CD4-positive, alpha-beta T cell treated with Interleukin-6 for 4 hours (primary cell): ENCODE measurements around the gene ADGRG6.

Experiments used
- DNase-seq: peaks from one replicate; pipeline ENCODE4 v3.0.0-alpha.2; 2020; ENCODE audit warnings: mixed read lengths

Gene ADGRG6

GRCh38 chr6:142378138-142378875 is 76.5 kb downstream of the ADGRG6 start:
- no peak for DNase-seq

GRCh38 chr6:142380626-142381025 is 78.8 kb downstream of the ADGRG6 start:
- no peak for DNase-seq

GRCh38 chr6:142381181-142381580 is 79.4 kb downstream of the ADGRG6 start:
- no peak for DNase-seq

- DNase-seq = no peak
These were observed 80.1 kb downstream of the ADGRG6 start for GRCh38 chr6:142381845-142382378.

GRCh38 chr6:142384519-142385254 is 82.9 kb downstream of the ADGRG6 start:
- DNase-seq = no peak

GRCh38 chr6:142385352-142385751 is 83.5 kb downstream of the ADGRG6 start:
- no peak for DNase-seq

GRCh38 chr6:142386657-142387056 is 84.8 kb downstream of the ADGRG6 start:
- no peak for DNase-seq

- DNase-seq = no peak
These were observed 86.4 kb downstream of the ADGRG6 start for GRCh38 chr6:142387997-142388815.

- DNase-seq = peak; percentile 11
These were observed 93.5 kb downstream of the ADGRG6 start for GRCh38 chr6:142395266-142395665.

GRCh38 chr6:142395768-142396231 is 94.0 kb downstream of the ADGRG6 start:
- no peak for DNase-seq

- DNase-seq = no peak
These were observed 96.5 kb downstream of the ADGRG6 start for GRCh38 chr6:142398353-142398752.

GRCh38 chr6:142399739-142400138 is 97.9 kb downstream of the ADGRG6 start:
- DNase-seq = no peak

- no peak for DNase-seq
These were observed 98.7 kb downstream of the ADGRG6 start for GRCh38 chr6:142400495-142400894.

- no peak for DNase-seq
These were observed 100.0 kb downstream of the ADGRG6 start for GRCh38 chr6:142401838-142402237.

- DNase-seq = no peak
These were observed 102.9 kb downstream of the ADGRG6 start for GRCh38 chr6:142404751-142405150.

GRCh38 chr6:142406131-142406530 is 104.3 kb downstream of the ADGRG6 start:
- DNase-seq = no peak

- no peak for DNase-seq
These were observed 106.0 kb downstream of the ADGRG6 start for GRCh38 chr6:142407685-142408273.

- DNase-seq = no peak
These were observed 106.6 kb downstream of the ADGRG6 start for GRCh38 chr6:142408409-142408808.

- DNase-seq = no peak
These were observed 108.0 kb downstream of the ADGRG6 start for GRCh38 chr6:142409794-142410193.

- no peak for DNase-seq
These were observed 109.3 kb downstream of the ADGRG6 start for GRCh38 chr6:142411145-142411544.

- no peak for DNase-seq
These were observed 110.4 kb downstream of the ADGRG6 start for GRCh38 chr6:142412241-142412640.

GRCh38 chr6:142412658-142413057 is 110.9 kb downstream of the ADGRG6 start:
- no peak for DNase-seq

GRCh38 chr6:142413111-142413510 is 111.3 kb downstream of the ADGRG6 start:
- no peak for DNase-seq
